Natural killer cell (primary cell): ENCODE results near the gene KDM6B. TPM values are rescaled to one million over a fixed set of nuclear protein-coding genes. Genes with fewer than 3 reads are reported as not detected.

Source experiments
- ATAC-seq, 3 donors: fragments of 150-1000 bp in 2 of 3; fragments of 200-7000 bp in 1 of 3; cut with Tn5 transposase; 1 replicate in 1 of 3; 2 replicates in 2 of 3; pipeline ENCODE4 v1.10.0; 2021; ENCODE audit warnings: mild to moderate bottlenecking in 2 of 3, moderate library complexity in 2 of 3
- DNase-seq, 2 donors: peaks; one replicate each; pipeline versions ENCODE4 v3.0.0 to v3.0.0-alpha.2; 2013 to 2021; ENCODE audit warnings: mixed read lengths in 1 of 2
- H3K27ac ChIP-seq: one replicate; pipeline ENCODE4 v1.5.1; 2013; ENCODE audit warnings: mild to moderate bottlenecking, low read length
- H3K27me3 ChIP-seq: one replicate; pipeline ENCODE4 v1.6.1; 2013; ENCODE audit warnings: low read length; ENCODE audit not compliant: control insufficient read depth, insufficient read depth
- H3K36me3 ChIP-seq: one replicate; pipeline ENCODE4 v1.6.1; 2013; ENCODE audit warnings: low read length; ENCODE audit not compliant: control insufficient read depth, insufficient read depth
- H3K4me1 ChIP-seq: one replicate; pipeline ENCODE4 v1.6.1; 2013; ENCODE audit warnings: low read length; ENCODE audit not compliant: control insufficient read depth, insufficient read depth
- H3K4me3 ChIP-seq: one replicate; pipeline ENCODE4 v1.5.1; 2013; ENCODE audit warnings: low read length
- H3K9me3 ChIP-seq: one replicate; pipeline ENCODE4 v1.6.1; 2013; ENCODE audit warnings: low read length; ENCODE audit not compliant: control insufficient read depth, insufficient read depth
- H3K27ac Mint-ChIP-seq, 2 donors: one replicate each; pipeline ENCODE4 v1.8.0; 2022; ENCODE audit warnings: mild to moderate bottlenecking in 2 of 2, mixed read lengths in 2 of 2, moderate library complexity in 1 of 2
- H3K27me3 Mint-ChIP-seq, 2 donors: one replicate each; pipeline ENCODE4 v1.8.0; 2022; ENCODE audit warnings: low read depth in 2 of 2, mixed read lengths in 2 of 2
- H3K36me3 Mint-ChIP-seq: one replicate; pipeline ENCODE4 v1.8.0; 2022; ENCODE audit warnings: mixed read lengths
- H3K4me1 Mint-ChIP-seq, 2 donors: one replicate each; pipeline ENCODE4 v1.8.0; 2022; ENCODE audit warnings: mixed read lengths in 2 of 2
- H3K4me3 Mint-ChIP-seq: one replicate; pipeline ENCODE4 v1.8.0; 2022; ENCODE audit warnings: mild to moderate bottlenecking, moderate library complexity, mixed read lengths
- H3K9me3 Mint-ChIP-seq, 2 donors: one replicate each; pipeline ENCODE4 v1.8.0; 2022; ENCODE audit warnings: mixed read lengths in 2 of 2
- CTCF ChIP-seq: fragments of 200-600 bp; IDR thresholded peaks from one replicate; pipeline ENCODE4 v1.8.0; 2022; ENCODE audit warnings: antibody characterized with exemption
- WGBS: methylation state at CpG from one replicate; pipeline ENCODE4 v1.1.7; 2013; ENCODE audit warnings: missing lambda C conversion rate; ENCODE audit not compliant: insufficient coverage; 5-methylcytosine and 5-hydroxymethylcytosine counted together
- intact Hi-C: fragments of 100-400 bp; cut with micrococcal nuclease; formaldehyde crosslinking; loops from one replicate; pipeline ENCODE4 v1.14.2; 2022
- total RNA-seq, 4 donors: library from RNA; stranded (reverse); fragments of 120-200 nt in 1 of 4; gene quantifications; one replicate each; pipeline versions ENCODE4 v1.2.3 to v1.2.4, GENCODE V29; 2013 to 2022

The KDM6B gene
- total RNA-seq, 3 donors from 2014 or later (not counting 1 experiment from before 2014, with no cell fraction given) = 104 to 165 (median 149) TPM

GRCh38 chr17:7843536-7844291 is 9.7 kb downstream of the KDM6B start:
- H3K9me3 Mint-ChIP-seq = no peaks in the 10 kb centered on the region
- Histone ChIP-seq H3K36me3 (peaks cover 7% of the 10 kb centered on the region), H3K27ac (peak overlapping the region; percentile 100), H3K4me3 (peak overlapping the region; percentile 96), H3K27me3 (no peaks in the 10 kb centered on the region), H3K9me3 (no peaks in the 10 kb centered on the region), H3K4me1 (peaks cover 54% of the 10 kb centered on the region)
- intact Hi-C loops = loop anchor here (2.0 to 10.0 kb wide), 7 partner anchors 43 to 536 kb away; partner anchors contain the start of genes CNTROB, CTC1, EIF5A and PFAS
- H3K27ac Mint-ChIP-seq = peak overlapping the region; percentile 100
- peaks cover 0 to 2% of the 10 kb centered on the region in 2 donors for H3K27me3 Mint-ChIP-seq
- H3K4me3 Mint-ChIP-seq = peak overlapping the region; percentile 100
- ATAC-seq (peak; percentile 27 to 60 (median 37)), DNase-seq (peak; percentile 94 to 98)
- peaks cover 44 to 77% of the 10 kb centered on the region in 2 donors for H3K4me1 Mint-ChIP-seq
- 0% methylated on average over 55 of the region's 61 CpGs for WGBS
- no peaks in the 10 kb centered on the region for H3K36me3 Mint-ChIP-seq
- no peak for TF ChIP-seq CTCF

- DNase-seq = peak; percentile 89 to 92
- H3K4me3 ChIP-seq = peak overlapping the region; percentile 96
- ATAC-seq = peak; percentile 33 to 60 (median 41)
- H3K36me3 Mint-ChIP-seq = no peaks in the 10 kb centered on the region
- H3K9me3 ChIP-seq = no peaks in the 10 kb centered on the region
- under 1% methylated on average over 71 of the region's 71 CpGs for WGBS
- peak overlapping the region; percentile 100 for H3K4me3 Mint-ChIP-seq
- intact Hi-C loops = loop anchor here (5.0 to 10.0 kb wide), 6 partner anchors 88 to 537 kb away; partner anchors contain the start of genes CNTROB, CTC1, EIF5A and PFAS
- H3K9me3 Mint-ChIP-seq = no peaks in the 10 kb centered on the region
- H3K4me1 ChIP-seq = peaks cover 46% of the 10 kb centered on the region
- H3K27me3 Mint-ChIP-seq = peaks cover 0 to 2% of the 10 kb centered on the region in 2 donors
- H3K27ac Mint-ChIP-seq = peak overlapping the region; percentile 100
- H3K27ac ChIP-seq = peak overlapping the region; percentile 100
- TF ChIP-seq CTCF = no peak
- peaks cover 39 to 70% of the 10 kb centered on the region in 2 donors for H3K4me1 Mint-ChIP-seq
- no peaks in the 10 kb centered on the region for H3K27me3 ChIP-seq
- H3K36me3 ChIP-seq = peaks cover 11% of the 10 kb centered on the region
These were observed 10.5 kb downstream of the KDM6B start for GRCh38 chr17:7844292-7845154.

- H3K36me3 Mint-ChIP-seq = no peaks in the 10 kb centered on the region
These were observed 11.5 kb downstream of the KDM6B start for GRCh38 chr17:7845359-7846062.

More at GRCh38 chr17:7845359-7846062, 11.5 kb downstream of the KDM6B start:
- intact Hi-C loops = loop anchor here (10.0 kb wide), 1 partner anchor 399 kb away; the partner anchor contains the start of genes CTC1 and PFAS
- TF ChIP-seq CTCF = no peak
- 88% methylated on average over 14 of the region's 15 CpGs for WGBS
- Mint-ChIP-seq H3K27ac (peak overlapping the region; percentile 100), H3K4me3 (peak overlapping the region; percentile 100), H3K9me3 (no peaks in the 10 kb centered on the region), H3K4me1 (peaks cover 34 to 62% of the 10 kb centered on the region in 2 donors), H3K27me3 (peaks cover 0 to 2% of the 10 kb centered on the region in 2 donors)
- ATAC-seq (no peak), DNase-seq (no peak)
- Histone ChIP-seq H3K4me1 (peaks cover 43% of the 10 kb centered on the region), H3K27ac (peak overlapping the region; percentile 100), H3K4me3 (peak overlapping the region; percentile 96), H3K36me3 (peaks cover 11% of the 10 kb centered on the region), H3K9me3 (no peaks in the 10 kb centered on the region), H3K27me3 (no peaks in the 10 kb centered on the region)
